Sigmoid colon (tissue), 4 donors: Measurements from ENCODE around the gene CD81.

Experiments
- CTCF ChIP-seq, 4 experiments: fragments of 450-650 bp in 3 of 4; fragments of 200-600 bp in 1 of 4; IDR thresholded peaks; one replicate each; pipeline ENCODE4 v1.5.1; 2016 to 2019; ENCODE audit warnings: antibody characterized with exemption in 4 of 4, mild to moderate bottlenecking in 3 of 4, moderate library complexity in 2 of 4
- POLR2A ChIP-seq, 2 donors: fragments of 450-650 bp; IDR thresholded peaks; one replicate each; pipeline ENCODE4 v1.6.1; 2016; ENCODE audit warnings: antibody characterized with exemption in 2 of 2, mild to moderate bottlenecking in 2 of 2, moderate library complexity in 2 of 2
- POLR2AphosphoS5 ChIP-seq, 4 donors: sonication (generic); formaldehyde crosslinking; IDR thresholded peaks; one replicate each; pipeline ENCODE4 v1.6.1; 2017; ENCODE audit warnings: antibody characterized with exemption in 4 of 4

GRCh38 chr11:2351701-2352100, 25.4 kb upstream of the CD81 start:
- TF ChIP-seq CTCF (IDR thresholded peaks at IDR 0.05) (no peak), POLR2A (IDR thresholded peaks at IDR 0.05) (no peak), POLR2AphosphoS5 (IDR thresholded peaks at IDR 0.05) (no peak)
